Measurements from ENCODE around the gene FYN.

FYN gene

DNA sequence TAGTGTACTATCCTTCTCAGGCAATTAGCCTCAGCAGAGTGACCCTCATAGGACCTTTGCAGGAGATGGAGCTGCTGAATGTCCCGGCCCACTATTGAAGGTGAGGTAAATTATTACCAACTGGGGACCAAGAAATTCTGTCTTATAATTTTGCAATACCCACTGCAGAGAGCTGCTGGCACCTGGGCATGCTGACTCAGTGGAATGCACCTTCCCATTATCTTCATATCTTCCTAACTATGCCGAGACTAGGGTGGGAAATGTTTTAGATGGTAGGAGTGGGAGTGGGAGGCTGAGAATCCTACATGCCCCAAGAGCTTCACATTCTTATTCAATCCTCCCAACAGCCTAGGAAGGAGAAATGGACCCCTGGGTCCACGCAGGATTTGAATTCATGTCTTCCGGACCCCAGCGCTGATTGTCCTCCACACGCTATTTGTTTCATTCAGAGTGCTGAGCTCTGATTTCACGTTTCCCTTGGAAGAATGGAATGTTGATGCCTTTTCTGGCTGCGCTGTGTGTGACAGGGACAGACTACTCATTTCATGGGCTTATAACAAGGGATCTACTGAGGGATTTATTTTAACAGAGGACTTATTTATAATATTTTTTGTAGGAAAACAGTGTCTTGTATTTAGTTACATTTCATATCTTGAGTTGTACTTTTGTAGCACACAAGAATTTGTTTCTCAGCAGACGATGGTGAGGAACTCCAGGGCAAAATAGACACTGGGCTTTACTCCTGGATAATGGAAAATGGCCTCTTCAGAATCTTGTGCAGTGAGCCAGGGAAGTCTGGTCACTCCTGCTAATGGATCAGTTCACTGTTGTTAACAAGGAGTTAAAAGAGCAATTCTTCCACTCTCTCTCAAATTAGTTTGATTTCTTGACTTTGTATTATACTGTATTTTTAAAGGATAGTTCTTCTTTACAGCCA lies 66.4 kb downstream of the FYN start:
- no peak for DNase-seq (ENCODE audit: low read depth in 2 of 2)

DNA sequence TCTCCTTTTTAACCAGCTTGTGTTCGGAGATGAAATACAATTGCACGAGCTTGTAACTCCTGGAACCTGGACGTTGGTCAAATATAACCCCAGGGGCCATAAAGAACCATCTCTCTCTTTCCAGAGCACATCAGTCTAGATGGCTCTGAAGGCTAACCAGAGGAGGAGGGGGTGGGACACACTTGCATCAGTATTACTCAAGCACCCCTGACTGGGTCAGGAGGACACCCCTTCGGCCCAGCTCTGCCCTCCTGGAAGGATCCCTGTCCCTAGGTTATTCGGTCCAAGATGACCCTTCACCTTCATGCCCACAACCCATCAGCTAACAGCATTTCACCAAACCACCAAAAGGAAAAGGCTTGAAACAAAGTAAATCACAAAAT lies 67.1 kb downstream of the FYN start:
- DNase-seq (ENCODE audit: low read depth in 2 of 2), result no peak

- peak; percentile 37 to 63 for DNase-seq (ENCODE audit: low read depth in 2 of 2)
Measured at GRCh38 chr6:111805511-111806164, 67.6 kb downstream of the FYN start.

DNA sequence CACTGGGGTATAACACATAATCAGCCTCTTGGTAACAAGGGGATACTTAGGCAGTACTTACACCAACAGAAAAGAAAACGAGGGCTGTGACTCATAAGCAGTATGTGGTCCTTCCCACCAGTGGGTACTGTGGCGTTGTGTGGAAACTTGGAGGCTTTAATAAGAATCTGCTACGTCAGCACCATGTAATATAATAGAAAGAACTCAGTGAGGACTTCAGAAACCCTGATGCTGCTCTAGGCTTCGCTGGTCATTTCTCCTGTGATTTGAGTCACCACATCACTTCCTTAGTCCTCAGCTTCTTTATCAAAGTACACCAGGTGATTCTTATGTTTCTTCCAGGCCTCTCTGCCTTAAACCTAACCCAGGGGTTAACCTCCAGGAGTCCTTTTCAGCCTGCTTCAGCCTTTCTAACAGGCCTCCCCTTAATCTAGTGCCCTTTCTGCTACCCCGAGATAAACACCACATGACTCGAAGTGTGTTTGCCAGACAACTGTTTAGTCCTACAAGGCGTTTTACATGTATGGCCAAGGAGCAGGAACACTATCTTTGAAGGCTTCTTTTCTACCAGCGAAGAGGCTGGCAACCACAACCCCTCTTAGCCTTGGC lies 68.5 kb downstream of the FYN start:
- DNase-seq (ENCODE audit: low read depth in 2 of 2), result peak in 1 of 2 donors; percentile 49

- no peak for DNase-seq (ENCODE audit: low read depth in 2 of 2)
Measured at GRCh38 chr6:111803804-111804203, 69.4 kb downstream of the FYN start.

- no peak for DNase-seq (ENCODE audit: low read depth in 2 of 2)
Measured at GRCh38 chr6:111803371-111803770, 69.9 kb downstream of the FYN start.

GRCh38 chr6:111802720-111803330 lies 70.4 kb downstream of the FYN start:
- DNase-seq (ENCODE audit: low read depth in 2 of 2), result no peak

DNA sequence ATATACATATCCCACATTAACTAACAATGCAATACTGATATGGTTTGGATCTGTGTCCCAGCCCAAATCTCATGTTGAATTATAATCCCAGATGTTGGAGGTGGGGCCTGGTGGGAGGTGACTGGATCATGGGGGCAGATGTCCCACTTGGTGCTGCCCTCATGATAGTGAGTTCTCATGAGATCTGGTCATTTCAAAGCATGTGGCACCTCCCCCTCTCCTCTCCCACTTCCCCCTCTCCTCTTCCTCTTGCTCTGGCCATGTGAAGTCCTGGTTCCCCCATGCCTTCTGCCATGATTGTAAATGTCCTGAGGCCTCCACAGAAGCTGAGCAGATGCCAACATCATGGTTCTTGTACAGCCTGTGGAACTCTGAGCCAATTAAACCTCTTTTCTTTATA lies 71.2 kb downstream of the FYN start:
- no peak for DNase-seq (ENCODE audit: low read depth in 2 of 2)

DNA sequence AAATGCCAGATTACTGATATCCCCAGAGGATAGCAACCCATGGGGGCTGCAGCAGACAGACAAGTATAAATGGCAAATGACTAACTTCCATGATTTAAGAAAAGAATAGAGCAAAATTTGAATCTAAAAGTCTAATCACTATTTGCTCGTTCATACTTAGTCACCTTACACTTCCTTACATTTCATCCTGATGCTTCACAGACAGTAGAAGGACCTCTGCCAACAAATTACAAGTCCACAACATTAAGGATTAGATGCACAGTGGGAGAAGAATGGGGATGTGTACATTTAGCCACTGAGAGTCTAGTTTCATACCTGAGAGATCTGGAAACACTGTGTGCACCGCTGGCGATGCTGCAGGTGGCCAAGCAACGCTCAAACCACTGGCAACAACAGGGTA lies 72.4 kb downstream of the FYN start:
- no peak for DNase-seq (ENCODE audit: low read depth in 2 of 2)

GRCh38 chr6:111800259-111800765 lies 72.9 kb downstream of the FYN start:
- no peak for DNase-seq (ENCODE audit: low read depth in 2 of 2)

GRCh38 chr6:111799576-111800258 lies 73.5 kb downstream of the FYN start:
- no peak for DNase-seq (ENCODE audit: low read depth in 2 of 2)

GRCh38 chr6:111798281-111798725 lies 74.9 kb downstream of the FYN start:
- DNase-seq (ENCODE audit: low read depth in 2 of 2), result no peak

GRCh38 chr6:111796310-111796918 lies 76.8 kb downstream of the FYN start:
- no peak for DNase-seq (ENCODE audit: low read depth in 2 of 2)

DNA sequence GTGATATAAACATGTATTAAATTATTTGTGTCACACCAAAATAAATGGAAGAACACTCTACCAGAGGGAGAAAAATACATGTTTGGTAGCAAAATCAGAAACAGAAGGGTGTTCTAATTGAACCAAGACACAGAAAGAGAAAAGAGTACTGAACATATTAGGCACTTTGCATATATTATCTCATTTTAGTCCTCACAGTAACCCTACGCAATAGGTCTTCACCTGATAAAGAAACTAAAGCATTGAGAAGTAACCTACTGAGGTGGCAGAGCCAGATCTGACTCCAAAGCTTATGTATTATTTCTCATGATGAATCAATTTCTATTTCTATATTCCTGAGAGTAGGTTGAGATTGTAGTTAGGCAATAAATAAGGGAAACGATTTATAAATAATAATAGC lies 77.7 kb downstream of the FYN start:
- DNase-seq (ENCODE audit: low read depth in 2 of 2), result no peak

DNA sequence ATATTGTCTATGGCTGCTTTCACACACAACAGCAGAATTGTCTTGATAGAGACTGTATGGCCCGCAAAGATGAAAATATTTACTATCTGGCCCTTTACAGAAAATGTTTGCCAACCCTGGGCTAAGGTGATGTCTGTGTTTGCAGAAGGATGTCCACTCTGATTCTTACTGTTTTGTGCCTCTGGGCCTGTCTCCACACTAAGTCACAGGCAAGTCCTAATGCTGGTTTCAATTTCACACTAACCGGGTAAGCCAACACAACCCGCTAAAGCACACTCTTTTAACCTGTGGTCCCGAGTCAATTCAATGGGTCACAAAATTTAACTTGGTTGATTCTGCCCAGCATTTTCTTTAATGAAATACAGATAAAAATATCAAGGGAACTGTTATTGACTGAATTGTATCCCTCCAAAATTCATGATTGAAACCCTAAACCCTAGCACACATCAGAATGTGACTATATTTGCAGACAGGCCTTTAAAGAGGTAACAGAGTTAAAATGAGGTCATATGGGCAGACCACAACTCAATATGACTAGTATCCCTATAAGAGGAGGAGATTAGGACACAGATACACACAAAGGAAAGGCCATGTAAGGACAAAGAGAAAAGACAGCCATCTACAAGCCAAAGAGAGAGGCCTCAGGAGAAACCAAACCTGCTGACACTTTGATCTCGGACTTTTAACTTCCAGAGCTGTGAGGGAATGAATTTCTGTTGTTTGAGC lies 78.4 kb downstream of the FYN start:
- no peak for DNase-seq (ENCODE audit: low read depth in 2 of 2)

GRCh38 chr6:111794300-111794699 lies 79.0 kb downstream of the FYN start:
- no peak for DNase-seq (ENCODE audit: low read depth in 2 of 2)

DNA sequence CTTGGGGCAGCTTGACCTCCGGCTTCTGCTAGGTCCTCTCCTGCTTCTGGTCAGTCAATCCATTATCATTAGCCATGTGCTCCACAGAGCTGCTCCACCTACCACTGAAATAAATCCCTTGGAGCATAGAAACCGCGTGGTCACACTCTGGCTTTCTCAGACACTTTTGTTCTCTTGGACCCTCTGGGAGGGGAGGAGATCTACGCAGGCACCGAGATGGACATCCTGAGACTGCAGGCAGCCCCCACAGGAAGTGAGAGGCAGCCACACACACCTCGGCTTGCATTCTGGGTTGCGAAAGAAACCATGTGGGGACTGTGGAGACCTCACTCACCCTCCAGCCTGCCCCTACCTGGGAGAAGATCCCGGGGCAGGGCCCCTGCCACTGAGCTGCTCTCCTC lies 79.5 kb downstream of the FYN start:
- peak in 1 of 2 donors; percentile 43 for DNase-seq (ENCODE audit: low read depth in 2 of 2)

- DNase-seq (ENCODE audit: low read depth in 2 of 2), result no peak
Measured at GRCh38 chr6:111792914-111793700, 80.1 kb downstream of the FYN start.

DNA sequence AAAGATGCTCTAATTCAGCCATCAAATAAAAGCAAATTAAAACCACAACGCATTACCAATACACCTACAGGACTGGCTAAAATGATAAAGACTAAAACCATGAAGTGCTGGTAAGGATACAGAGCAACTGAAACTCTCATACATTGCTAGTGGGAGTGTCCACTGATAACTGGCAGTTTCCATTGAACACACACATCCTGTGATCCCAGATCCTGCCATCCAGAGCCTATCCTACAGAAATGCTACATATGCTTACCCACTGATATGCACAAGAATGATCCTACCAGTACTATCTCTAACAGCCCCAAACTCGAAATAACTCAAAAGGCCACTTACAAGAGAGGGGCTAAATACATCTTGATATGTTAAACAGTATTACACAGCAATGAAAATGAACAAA lies 81.0 kb downstream of the FYN start:
- no peak for DNase-seq (ENCODE audit: low read depth in 2 of 2)

- DNase-seq (ENCODE audit: low read depth in 2 of 2), result no peak
Measured at GRCh38 chr6:111791415-111791814, 81.8 kb downstream of the FYN start.

All from stimulated activated CD4-positive, alpha-beta T cell treated with anti-CD3 and anti-CD28 coated beads, Interleukin-4, amount 100 ng/mL, for 48 hours (primary cell).